IMR-90 (cell line): Measurements from ENCODE around the gene MTFR2. TPM values are rescaled to one million over a fixed set of nuclear protein-coding genes. Genes with fewer than 3 reads are reported as not detected.

Experiments used
- ATAC-seq: fragments of 200-7000 bp; cut with Tn5 transposase; 2 replicates; pipeline ENCODE4 v1.9.1; 2020; ENCODE audit warnings: low read depth, mild to moderate bottlenecking, moderate library complexity
- BruUV-seq: library from RNA; stranded (reverse); fragments of 400-500 nt; replicated peaks from 2 replicates; lab custom pipeline; 2021; lab: Mats Ljungman, UMichigan
- CTCF ChIA-PET: fragments of 300-600 bp; formaldehyde crosslinking; extraction: SDS; loops from one replicate; lab custom pipeline; 2021; ENCODE audit warnings: antibody characterized with exemption; lab: Yijun Ruan, JAX
- POLR2A ChIA-PET: fragments of 300-600 bp; sonication (Branson Sonifier 250); formaldehyde crosslinking; loops from one replicate; lab custom pipeline; 2022; ENCODE audit warnings: antibody characterized with exemption; ENCODE audit not compliant: unreplicated experiment; lab: Charles Lee
- DNase-seq: peaks from one replicate; pipeline ENCODE4 v3.0.0; 2013
- H2AFZ ChIP-seq: replicated peaks from 2 replicates; pipeline ENCODE3; 2013; ENCODE audit warnings: low read length, mild to moderate bottlenecking; ENCODE audit not compliant: poor library complexity
- H2AK5ac ChIP-seq: 2 replicates; pipeline ENCODE4 v1.6.1; 2013; ENCODE audit warnings: low read depth, low read length, inconsistent platforms
- H2AK9ac ChIP-seq: replicated peaks from 2 replicates; pipeline ENCODE3; 2013; ENCODE audit warnings: mild to moderate bottlenecking, low read depth, low read length, moderate library complexity; ENCODE audit not compliant: poor library complexity
- H2BK120ac ChIP-seq: 2 replicates; pipeline ENCODE4 v1.6.1; 2013; ENCODE audit warnings: low read depth, low read length, inconsistent platforms
- H2BK15ac ChIP-seq: 3 replicates; pipeline ENCODE4 v1.6.1; 2013; ENCODE audit warnings: low read depth, low read length, inconsistent platforms
- H2BK20ac ChIP-seq: 2 replicates; pipeline ENCODE4 v1.6.1; 2013; ENCODE audit warnings: low read depth, mild to moderate bottlenecking, inconsistent platforms, low read length, moderate library complexity
- H2BK5ac ChIP-seq: 2 replicates; pipeline ENCODE4 v1.6.1; 2013; ENCODE audit warnings: mild to moderate bottlenecking, low read depth, low read length, inconsistent platforms; ENCODE audit not compliant: poor library complexity, severe bottlenecking
- H3K14ac ChIP-seq: replicated peaks from 2 replicates; pipeline ENCODE4 v1.6.1; 2013; ENCODE audit warnings: low read depth, low read length, inconsistent platforms
- H3K18ac ChIP-seq: 2 replicates; pipeline ENCODE4 v1.6.1; 2013; ENCODE audit warnings: low read depth, low read length, control low read depth
- H3K23ac ChIP-seq: 2 replicates; pipeline ENCODE4 v1.6.1; 2013; ENCODE audit warnings: low read depth, low read length, inconsistent platforms
- H3K27ac ChIP-seq: 2 replicates; pipeline ENCODE4 v1.5.1; 2013; ENCODE audit warnings: mild to moderate bottlenecking, control low read depth, low read length; ENCODE audit not compliant: insufficient read depth
- H3K27me3 ChIP-seq: 2 replicates; pipeline ENCODE4 v1.6.1; 2013; ENCODE audit warnings: low read length; ENCODE audit not compliant: control insufficient read depth, insufficient read depth
- H3K36me3 ChIP-seq: 2 replicates; pipeline ENCODE4 v1.6.1; 2013; ENCODE audit warnings: low read length, mixed read lengths; ENCODE audit not compliant: control insufficient read depth, insufficient read depth
- H3K4ac ChIP-seq: 2 replicates; pipeline ENCODE4 v1.6.1; 2013; ENCODE audit warnings: low read depth, low read length, inconsistent platforms
- H3K4me1 ChIP-seq: 2 replicates; pipeline ENCODE4 v1.6.1; 2013; ENCODE audit warnings: low read length, mixed read lengths; ENCODE audit not compliant: control insufficient read depth, insufficient read depth
- H3K4me2 ChIP-seq: 2 replicates; pipeline ENCODE4 v1.6.1; 2013; ENCODE audit warnings: low read depth, mild to moderate bottlenecking, control low read depth, low read length, moderate library complexity
- H3K4me3 ChIP-seq: 2 replicates; pipeline ENCODE4 v1.5.1; 2013; ENCODE audit warnings: low read depth, mild to moderate bottlenecking, control low read depth, low read length, moderate library complexity; ENCODE audit not compliant: insufficient read depth
- H3K56ac ChIP-seq: 2 replicates; pipeline ENCODE4 v1.6.1; 2013; ENCODE audit warnings: low read length, inconsistent platforms; ENCODE audit not compliant: insufficient read depth; ENCODE audit errors: extremely low read depth
- H3K79me1 ChIP-seq, 2 experiments: 2 replicates each; pipeline ENCODE4 v1.6.1; 2013; ENCODE audit warnings: low read length in 2 of 2, inconsistent platforms in 1 of 2, low read depth in 1 of 2
- H3K9ac ChIP-seq: 2 replicates; pipeline ENCODE4 v1.6.1; 2013; ENCODE audit warnings: low read depth, low read length, control low read depth
- H3K9me1 ChIP-seq: 2 replicates; pipeline ENCODE4 v1.6.1; 2013; ENCODE audit warnings: low read length, inconsistent platforms; ENCODE audit not compliant: insufficient read depth
- H3K9me3 ChIP-seq: 2 replicates; pipeline ENCODE4 v1.6.1; 2013; ENCODE audit warnings: low read length; ENCODE audit not compliant: control insufficient read depth, insufficient read depth
- H4K20me1 ChIP-seq: 2 replicates; pipeline ENCODE4 v1.6.1; 2013; ENCODE audit warnings: low read length, inconsistent platforms; ENCODE audit not compliant: insufficient read depth
- H4K5ac ChIP-seq: 2 replicates; pipeline ENCODE4 v1.6.1; 2013; ENCODE audit warnings: mild to moderate bottlenecking, low read depth, low read length, control low read depth
- H4K8ac ChIP-seq, 2 experiments: 2 replicates each; pipeline ENCODE4 v1.6.1; 2013; ENCODE audit warnings: low read depth in 2 of 2, low read length in 2 of 2, control low read depth in 1 of 2, inconsistent platforms in 1 of 2
- H4K91ac ChIP-seq: 2 replicates; pipeline ENCODE4 v1.6.1; 2013; ENCODE audit warnings: low read depth, low read length, inconsistent platforms; ENCODE audit not compliant: insufficient read depth
- BHLHE40 ChIP-seq: fragments of 150-350 bp; IDR thresholded peaks from 2 replicates; pipeline ENCODE4 v1.6.1; 2016; ENCODE audit warnings: mild to moderate bottlenecking, low read depth, low read length
- CEBPB ChIP-seq: IDR thresholded peaks from 2 replicates; pipeline ENCODE4 v1.6.1; 2012; ENCODE audit warnings: low read depth, low read length, improper control_type of control experiment
- CHD1 ChIP-seq: IDR thresholded peaks from 2 replicates; pipeline ENCODE4 v1.6.1; 2012; ENCODE audit warnings: low read depth, low read length, improper control_type of control experiment
- ELK1 ChIP-seq: fragments of 150-350 bp; IDR thresholded peaks from 2 replicates; pipeline ENCODE4 v1.6.1; 2016; ENCODE audit warnings: low read depth, mild to moderate bottlenecking, low read length, moderate library complexity, borderline replicate concordance
- FOS ChIP-seq: fragments of 150-350 bp; IDR thresholded peaks from 2 replicates; pipeline ENCODE4 v1.6.1; 2016; ENCODE audit warnings: low read depth, low read length
- MAFK ChIP-seq: IDR thresholded peaks from 2 replicates; pipeline ENCODE4 v1.6.1; 2012; ENCODE audit warnings: low read depth, low read length, improper control_type of control experiment
- MAZ ChIP-seq: IDR thresholded peaks from 2 replicates; pipeline ENCODE4 v1.6.1; 2012; ENCODE audit warnings: low read depth, mild to moderate bottlenecking, low read length, improper control_type of control experiment, moderate library complexity, borderline replicate concordance
- MXI1 ChIP-seq: IDR thresholded peaks from 2 replicates; pipeline ENCODE4 v1.6.1; 2012; ENCODE audit warnings: low read depth, mild to moderate bottlenecking, low read length, moderate library complexity, borderline replicate concordance
- NFE2L2 ChIP-seq: fragments of 150-350 bp; IDR thresholded peaks from 2 replicates; pipeline ENCODE4 v1.6.1; 2016; ENCODE audit warnings: low read depth, mild to moderate bottlenecking, low read length
- POLR2A ChIP-seq: IDR thresholded peaks from 2 replicates; pipeline ENCODE4 v1.6.1; 2012; ENCODE audit warnings: mild to moderate bottlenecking, low read depth, low read length
- RAD21 ChIP-seq: IDR thresholded peaks from 2 replicates; pipeline ENCODE4 v1.6.1; 2012; ENCODE audit warnings: low read length, improper control_type of control experiment
- RCOR1 ChIP-seq: IDR thresholded peaks from 2 replicates; pipeline ENCODE4 v1.6.1; 2012; ENCODE audit warnings: mild to moderate bottlenecking, low read length, improper control_type of control experiment; ENCODE audit not compliant: insufficient replicate concordance
- RFX5 ChIP-seq: IDR thresholded peaks from 2 replicates; pipeline ENCODE4 v1.8.0; 2012; ENCODE audit warnings: low read depth, mild to moderate bottlenecking, low read length, moderate library complexity
- SMC3 ChIP-seq: fragments of 150-350 bp; IDR thresholded peaks from 2 replicates; pipeline ENCODE4 v1.6.1; 2016; ENCODE audit warnings: low read depth, mild to moderate bottlenecking, antibody characterized with exemption, low read length, moderate library complexity
- USF2 ChIP-seq: fragments of 150-350 bp; IDR thresholded peaks from 2 replicates; pipeline ENCODE4 v1.6.1; 2017; ENCODE audit warnings: mild to moderate bottlenecking, antibody characterized with exemption, low read length, low read depth
- WGBS, 2 experiments: methylation state at CpG; one replicate each; pipeline versions ENCODE4 v1.1.5 to v1.1.7; 2013; ENCODE audit warnings: missing lambda C conversion rate in 2 of 2; ENCODE audit not compliant: insufficient read length in 1 of 2; ENCODE audit errors: extremely low coverage in 2 of 2; 5-methylcytosine and 5-hydroxymethylcytosine counted together
- dilution Hi-C: fragments of 300-500 bp; cut with HindIII; formaldehyde crosslinking; loops from one replicate; pipeline ENCODE4 v1.14.3; 2018; ENCODE audit warnings: low sequenced_read_pairs; ENCODE audit not compliant: unreplicated experiment
- in situ Hi-C: fragments of 300-500 bp; cut with MboI; formaldehyde crosslinking; loops from 3 replicates; pipeline ENCODE4 v1.14.3; 2019; ENCODE audit warnings: low sequenced_read_pairs, inconsistent platforms, mixed read lengths
- intact Hi-C: fragments of 100-400 bp; cut with micrococcal nuclease; formaldehyde crosslinking; loops from 2 replicates; pipeline ENCODE4 v1.10.0; 2022
- polyA plus RNA-seq, 3 experiments: library from polyadenylated mRNA; depleted of rRNA; stranded (reverse); fragments of >200 nt; gene quantifications; 2 replicates each; pipeline ENCODE4 v1.2.3, GENCODE V29; 2012; ENCODE audit warnings: low replicate concordance in 1 of 3
- total RNA-seq: library from RNA; depleted of rRNA; stranded (reverse); fragments of >200 nt; gene quantifications from 2 replicates; pipeline ENCODE4 v1.2.3, GENCODE V29; 2012
- TF ChIP-seq, protein P1 (sequence below): conservative IDR thresholded peaks from 2 replicates; pipeline ENCODE4 v1.5.1; 2012; ENCODE audit warnings: mild to moderate bottlenecking, low read depth, low read length, improper control_type of control experiment

The MTFR2 gene
- total and polyA plus RNA-seq, 2 of the 4 experiments (the other 2 are of a cell fraction), result 0.72 to 7.2 TPM

DNA sequence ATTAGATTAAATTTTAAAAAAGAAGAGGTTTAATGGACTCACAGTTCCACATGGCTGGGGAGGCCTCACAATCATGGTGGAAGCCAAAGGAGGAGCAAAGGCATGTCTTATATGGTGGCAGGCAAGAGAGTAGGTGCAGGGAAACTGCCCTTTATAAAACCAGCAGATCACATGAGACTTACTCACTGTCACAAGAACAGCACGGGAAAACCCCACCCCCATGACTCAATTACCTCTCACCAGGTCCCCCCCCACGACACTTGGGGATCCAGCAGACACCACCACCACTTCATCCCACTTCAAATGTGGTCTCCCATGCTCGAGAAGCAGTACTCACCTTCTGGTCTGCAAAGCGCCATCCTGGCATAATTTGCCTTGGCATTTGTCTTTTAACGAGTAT, 24.6 kb downstream of the MTFR2 start:
- ChIA-PET CTCF (interaction anchor here (0.6 to 2.5 kb wide), 25 partner anchors 17 to 775 kb away, joined by 3 to 26 read pairs (median 3); no protein-coding TSS in a partner anchor), POLR2A (no interaction called here)
- DNase-seq, result peak; percentile 31

More for the DNA sequence above, 24.6 kb downstream of the MTFR2 start:
- H3K23ac ChIP-seq, result no peak overlapping the region
- no peak overlapping the region for H3K4me3 ChIP-seq
- no peak overlapping the region for H2AK9ac ChIP-seq
- H3K27me3 ChIP-seq, result no peaks in the 10 kb centered on the region
- no peaks in the 10 kb centered on the region for H3K79me1 ChIP-seq
- no peak overlapping the region for H3K9ac ChIP-seq
- no peak for ATAC-seq
- no peaks in the 10 kb centered on the region; the same call in 1 of the 2 replicates for H3K9me1 ChIP-seq
- intact Hi-C loops, result loop anchor here (5.0 to 10.0 kb wide), 4 partner anchors 208 to 491 kb away; partner anchors contain the start of gene PDE7B
- H3K27ac ChIP-seq, result peak overlapping the region; percentile 5; the same call in 1 of the 2 replicates
- peak overlapping the region; percentile 65 to 66; a peak in 2 of 4 replicates for H4K8ac ChIP-seq
- peak overlapping the region; percentile 62; the same call in 2 of the 3 replicates for H2BK15ac ChIP-seq
- H3K4ac ChIP-seq, result peak overlapping the region; percentile 90
- H2AFZ ChIP-seq, result peak overlapping the region; percentile 68
- peak overlapping the region; percentile 79 for H3K18ac ChIP-seq
- H2BK5ac ChIP-seq, result peak overlapping the region; percentile 53
- H4K91ac ChIP-seq, result peak overlapping the region; percentile 72
- peak overlapping the region; percentile 86 for H2BK120ac ChIP-seq
- dilution Hi-C loops, result no loop called here
- H3K56ac ChIP-seq, result no peak overlapping the region
- peaks cover 2% of the 10 kb centered on the region; the same call in 1 of the 2 replicates for H3K9me3 ChIP-seq
- H2AK5ac ChIP-seq, result peak overlapping the region; percentile 95
- BruUV-seq, result no TSS peak
- 33% methylated on average over 1 of the region's 5 CpGs; no CpG with 5 or more reads in 1 of the 2 experiments for WGBS, 2 experiments
- in situ Hi-C loops, result loop anchor here (5.0 kb wide), 1 partner anchor 688 kb away; no protein-coding TSS in a partner anchor
- H3K4me1 ChIP-seq, result peaks cover 5% of the 10 kb centered on the region
- 0 out of 2 replicates have a peak overlapping the region, but pooled peaks have one; percentile 76 for H3K14ac ChIP-seq
- no peaks in the 10 kb centered on the region for H4K20me1 ChIP-seq
- peak overlapping the region; percentile 46 for H4K5ac ChIP-seq
- TF ChIP-seq MXI1, result no peak
- no peak for TF ChIP-seq RAD21
- TF ChIP-seq BHLHE40, result no peak
- TF ChIP-seq MAFK, result no peak
- TF ChIP-seq SMC3, result no peak
- TF ChIP-seq CEBPB, result no peak
- TF ChIP-seq, protein P1, sequence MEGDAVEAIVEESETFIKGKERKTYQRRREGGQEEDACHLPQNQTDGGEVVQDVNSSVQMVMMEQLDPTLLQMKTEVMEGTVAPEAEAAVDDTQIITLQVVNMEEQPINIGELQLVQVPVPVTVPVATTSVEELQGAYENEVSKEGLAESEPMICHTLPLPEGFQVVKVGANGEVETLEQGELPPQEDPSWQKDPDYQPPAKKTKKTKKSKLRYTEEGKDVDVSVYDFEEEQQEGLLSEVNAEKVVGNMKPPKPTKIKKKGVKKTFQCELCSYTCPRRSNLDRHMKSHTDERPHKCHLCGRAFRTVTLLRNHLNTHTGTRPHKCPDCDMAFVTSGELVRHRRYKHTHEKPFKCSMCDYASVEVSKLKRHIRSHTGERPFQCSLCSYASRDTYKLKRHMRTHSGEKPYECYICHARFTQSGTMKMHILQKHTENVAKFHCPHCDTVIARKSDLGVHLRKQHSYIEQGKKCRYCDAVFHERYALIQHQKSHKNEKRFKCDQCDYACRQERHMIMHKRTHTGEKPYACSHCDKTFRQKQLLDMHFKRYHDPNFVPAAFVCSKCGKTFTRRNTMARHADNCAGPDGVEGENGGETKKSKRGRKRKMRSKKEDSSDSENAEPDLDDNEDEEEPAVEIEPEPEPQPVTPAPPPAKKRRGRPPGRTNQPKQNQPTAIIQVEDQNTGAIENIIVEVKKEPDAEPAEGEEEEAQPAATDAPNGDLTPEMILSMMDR, result no peak
- no peak for TF ChIP-seq FOS
- no peak for TF ChIP-seq CHD1
- no peak for TF ChIP-seq POLR2A
- TF ChIP-seq ELK1, result no peak
- no peak for TF ChIP-seq USF2
- TF ChIP-seq RFX5, result no peak
- no peak for TF ChIP-seq NFE2L2
- no peak for TF ChIP-seq MAZ
- no peak for TF ChIP-seq RCOR1
- H3K4me2 ChIP-seq, result no peak overlapping the region
- H2BK20ac ChIP-seq, result peak overlapping the region; percentile 92
- no peaks in the 10 kb centered on the region for H3K36me3 ChIP-seq
